GM18498 (cell line): Measurements from ENCODE around the gene TRPV5.

ENCODE experiments used
- ATAC-seq: cut with Tn5 transposase; IDR thresholded peaks from one replicate; pipeline ENCODE4 v1.9.1; 2021; ENCODE audit warnings: mild to moderate bottlenecking, moderate library complexity; ENCODE audit not compliant: unreplicated experiment

Gene TRPV5

DNA sequence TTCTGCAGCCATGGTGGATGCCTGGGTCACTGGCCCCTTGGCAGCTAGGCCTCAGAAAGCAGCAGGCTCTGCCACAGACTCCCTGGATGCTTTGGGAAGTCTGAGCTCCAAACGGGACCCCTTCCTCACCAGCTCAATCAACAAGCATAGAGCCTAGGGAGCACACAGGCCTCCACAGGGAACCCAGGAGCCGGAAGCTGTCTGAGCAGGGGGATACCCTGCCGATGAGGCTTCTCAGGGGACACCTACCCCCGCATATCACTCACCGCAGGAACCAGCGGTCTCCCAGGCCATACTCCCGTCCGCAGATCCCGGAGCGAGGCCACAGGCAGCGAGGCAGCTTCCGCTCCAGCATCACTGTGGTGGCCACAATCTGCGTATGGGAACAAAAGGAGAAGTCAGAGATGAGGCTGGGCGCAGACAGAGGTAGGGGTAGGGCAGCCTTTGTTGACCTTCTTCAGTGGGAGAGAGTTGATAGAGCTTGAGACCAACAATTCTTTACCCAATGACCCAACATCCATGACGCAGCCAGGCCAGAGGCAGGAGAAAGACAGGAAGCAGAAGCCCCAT lies 61.4 kb downstream of the TRPV5 start:
- no peak for ATAC-seq

DNA sequence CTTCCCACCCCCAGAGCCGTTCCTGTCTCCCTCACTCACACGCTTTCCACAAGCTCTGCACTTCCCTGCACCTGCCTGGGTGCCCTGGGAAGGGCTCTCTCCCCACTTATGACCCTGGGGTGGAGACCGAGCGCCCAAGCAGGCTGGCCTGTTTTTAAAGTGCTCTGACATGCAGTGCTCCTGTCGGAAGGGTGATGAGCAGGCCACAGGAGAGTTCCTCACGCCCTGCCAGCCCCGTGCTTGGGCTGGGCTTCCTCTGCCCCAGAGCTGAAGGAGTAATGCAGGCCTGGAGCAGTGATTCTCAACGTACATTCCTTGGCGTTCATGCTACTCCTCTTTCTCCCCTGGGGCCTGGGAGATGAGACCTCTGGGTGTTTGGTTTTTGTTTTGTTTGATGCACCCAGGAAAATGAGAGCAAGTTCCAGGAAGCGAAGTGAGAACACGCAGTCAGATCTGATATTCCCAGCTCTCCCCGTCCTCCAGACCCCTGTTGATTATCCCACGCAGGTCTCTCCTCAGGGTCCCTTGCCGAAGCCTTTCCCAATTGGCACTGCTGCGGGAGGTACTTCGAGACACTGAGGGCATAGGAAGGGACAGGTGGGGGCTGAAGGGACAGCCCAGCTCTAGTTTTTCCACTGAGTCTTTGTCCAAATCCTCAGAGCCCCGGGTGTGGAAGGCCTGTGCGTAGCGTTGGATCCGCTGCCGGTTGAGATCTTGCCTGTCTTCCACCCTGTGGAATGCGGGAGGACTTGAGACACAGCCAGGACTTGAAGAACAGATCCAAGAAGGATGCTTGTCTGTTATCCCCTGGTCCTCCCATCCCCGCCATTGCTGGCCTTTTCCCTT lies 62.1 kb downstream of the TRPV5 start:
- no peak for ATAC-seq

DNA sequence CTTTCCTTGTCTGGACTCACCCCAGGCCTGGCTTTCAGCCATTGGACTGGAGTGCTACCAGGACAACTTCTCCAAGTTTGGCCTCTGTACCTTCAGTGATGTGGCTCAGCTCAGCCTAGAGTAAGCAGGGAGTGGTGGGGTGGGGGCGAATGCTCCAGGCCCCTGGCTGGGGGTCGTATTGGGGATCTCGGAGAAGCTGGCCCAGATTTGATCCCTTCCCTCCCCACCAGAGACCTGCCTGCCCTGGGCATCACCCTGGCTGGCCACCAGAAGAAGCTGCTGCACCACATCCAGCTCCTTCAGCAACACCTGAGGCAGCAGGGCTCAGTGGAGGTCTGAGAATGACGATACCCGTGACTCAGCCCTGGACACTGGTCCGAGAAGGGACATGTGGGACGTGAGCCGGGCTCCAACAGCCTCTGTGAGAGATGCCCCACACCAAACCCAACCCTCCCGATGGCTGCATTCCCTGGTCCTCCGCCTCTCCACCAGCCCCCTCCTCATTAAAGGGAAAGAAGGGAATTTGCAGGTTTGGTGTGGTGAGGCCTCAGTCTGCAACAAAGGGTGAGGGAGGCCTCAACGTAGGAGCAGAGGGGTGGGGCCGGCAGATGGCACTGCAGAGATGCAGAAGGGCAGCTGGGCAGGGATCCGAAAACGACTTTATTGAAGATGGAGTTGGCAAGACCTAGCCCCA lies 62.8 kb downstream of the TRPV5 start:
- no peak for ATAC-seq

DNA sequence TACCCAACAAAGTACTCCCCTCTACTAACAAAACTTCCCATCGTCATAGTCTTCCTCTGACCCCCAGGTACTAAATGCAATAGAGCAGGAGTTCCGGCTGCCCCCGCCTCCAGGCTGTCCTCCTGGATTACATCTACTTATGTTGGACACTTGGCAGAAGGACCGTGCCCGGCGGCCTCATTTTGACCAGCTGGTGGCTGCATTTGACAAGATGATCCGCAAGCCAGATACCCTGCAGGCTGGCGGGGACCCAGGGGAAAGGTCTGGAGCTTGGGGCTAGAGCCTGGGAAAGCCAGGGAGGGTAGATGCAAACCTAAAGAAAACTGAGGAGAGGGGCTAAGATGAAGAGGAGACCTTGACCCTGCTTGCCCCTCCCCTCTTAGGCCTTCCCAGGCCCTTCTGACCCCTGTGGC lies 63.4 kb downstream of the TRPV5 start:
- ATAC-seq, result no peak

DNA sequence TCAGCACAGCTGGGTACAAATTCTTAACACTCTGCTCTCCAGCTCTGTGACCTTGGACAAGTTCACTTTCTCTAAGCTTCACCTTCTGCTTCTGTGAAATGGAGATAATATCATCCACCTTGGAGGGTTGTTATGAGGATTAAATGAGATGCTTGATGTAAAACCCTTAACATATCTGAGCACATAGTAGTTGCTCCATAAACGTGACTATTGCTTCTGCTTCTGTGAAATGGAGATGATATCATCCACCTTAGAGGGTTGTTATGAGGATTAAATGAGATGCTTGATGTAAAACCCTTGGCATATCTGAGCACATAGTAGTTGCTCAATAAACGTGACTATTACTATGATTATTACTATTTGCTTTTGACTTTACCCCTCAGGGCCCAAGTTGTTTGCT lies 64.1 kb downstream of the TRPV5 start:
- no peak for ATAC-seq

DNA sequence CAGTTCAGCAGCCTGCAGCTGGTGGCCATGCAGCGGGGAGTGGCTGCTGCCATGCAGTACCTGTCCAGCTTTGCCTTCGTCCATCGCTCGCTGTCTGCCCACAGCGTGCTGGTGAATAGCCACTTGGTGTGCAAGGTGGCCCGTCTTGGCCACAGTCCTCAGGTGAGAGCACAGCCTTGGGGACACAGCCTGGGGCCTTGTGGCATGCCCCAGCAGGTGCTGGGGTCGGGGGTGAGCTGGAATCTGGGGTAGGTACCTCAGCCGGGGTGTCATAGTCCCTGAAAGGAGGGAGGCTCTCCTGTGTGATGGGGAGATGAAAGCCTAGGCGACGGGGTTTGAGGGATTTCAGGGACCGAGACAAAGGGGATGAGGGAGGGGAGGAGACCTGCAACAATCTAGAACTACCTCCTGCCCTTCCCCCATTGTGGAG lies 64.5 kb downstream of the TRPV5 start:
- no peak for ATAC-seq

DNA sequence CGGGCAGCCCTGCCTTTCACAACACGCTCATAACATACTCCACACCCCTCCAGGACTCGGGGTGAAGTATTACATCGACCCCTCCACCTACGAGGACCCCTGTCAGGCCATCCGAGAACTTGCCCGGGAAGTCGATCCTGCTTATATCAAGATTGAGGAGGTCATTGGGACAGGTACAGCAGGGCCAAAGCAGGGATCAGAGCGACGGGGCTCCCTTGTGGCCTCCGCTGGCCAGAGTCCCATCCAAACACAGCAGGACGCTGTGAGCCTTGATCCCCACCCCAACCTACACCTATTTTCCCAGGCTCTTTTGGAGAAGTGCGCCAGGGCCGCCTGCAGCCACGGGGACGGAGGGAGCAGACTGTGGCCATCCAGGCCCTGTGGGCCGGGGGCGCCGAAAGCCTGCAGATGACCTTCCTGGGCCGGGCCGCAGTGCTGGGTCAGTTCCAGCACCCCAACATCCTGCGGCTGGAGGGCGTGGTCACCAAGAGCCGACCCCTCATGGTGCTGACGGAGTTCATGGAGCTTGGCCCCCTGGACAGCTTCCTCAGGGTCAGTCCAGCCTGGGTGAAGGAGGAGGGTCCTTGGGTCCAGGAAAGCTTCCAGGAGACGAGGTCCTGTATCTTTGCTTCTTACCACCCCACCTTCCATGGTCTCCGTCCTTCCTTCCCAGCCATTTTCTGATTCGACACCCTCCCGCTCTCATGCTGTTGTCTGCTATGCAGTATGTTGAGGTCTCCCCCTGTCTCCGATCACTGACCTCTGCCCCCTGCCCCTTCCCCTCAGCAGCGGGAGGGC lies 65.2 kb downstream of the TRPV5 start:
- ATAC-seq, result no peak

DNA sequence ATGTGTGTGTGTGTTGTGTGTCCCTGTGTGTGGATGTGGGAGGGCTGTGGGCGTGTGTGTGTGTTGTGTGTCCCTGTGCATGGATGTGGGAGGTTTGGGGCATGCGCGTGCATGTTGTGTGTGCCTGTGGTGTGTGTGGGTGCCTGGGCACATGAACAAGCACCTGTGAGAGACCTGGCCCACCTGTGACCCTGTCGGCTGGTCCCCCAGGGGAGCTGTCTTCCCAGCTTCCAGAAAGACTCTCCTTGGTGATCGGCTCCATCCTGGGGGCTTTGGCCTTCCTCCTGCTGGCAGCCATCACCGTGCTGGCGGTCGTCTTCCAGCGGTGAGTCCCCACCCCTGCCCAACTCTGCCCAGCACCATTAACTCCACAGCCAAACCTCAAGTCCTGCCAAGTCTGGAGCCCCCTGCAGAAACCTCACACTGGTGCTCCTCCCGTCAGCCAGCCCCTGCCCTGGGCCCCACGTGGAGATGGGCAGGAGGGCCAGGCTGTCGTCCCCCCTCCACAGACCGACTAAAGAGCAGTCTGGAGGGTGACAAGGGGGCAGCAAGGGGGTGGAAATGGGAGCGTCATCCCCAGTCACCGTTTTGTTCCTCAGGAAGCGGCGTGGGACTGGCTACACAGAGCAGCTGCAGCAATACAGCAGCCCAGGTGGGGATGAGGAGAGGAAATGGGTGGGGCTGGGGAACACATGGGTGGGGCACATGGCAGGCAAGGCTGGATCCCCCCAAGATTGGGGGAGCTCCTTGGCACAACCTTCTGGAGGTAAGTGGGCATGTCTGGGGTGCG lies 66.0 kb downstream of the TRPV5 start:
- ATAC-seq, result no peak

DNA sequence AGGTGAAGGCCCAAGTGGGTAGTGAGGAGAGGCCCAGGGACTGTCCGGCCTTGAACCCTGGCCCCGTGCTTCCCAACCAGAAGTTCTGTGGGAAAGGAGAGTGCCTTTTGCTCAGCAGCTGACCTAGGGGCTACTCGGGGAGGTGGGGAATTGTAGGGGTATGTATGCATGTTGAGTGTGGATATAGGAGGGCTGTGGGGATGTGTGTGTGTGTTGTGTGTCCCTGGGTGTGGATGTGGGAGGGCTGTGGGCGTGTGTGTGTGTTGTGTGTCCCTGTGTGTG lies 66.5 kb downstream of the TRPV5 start:
- ATAC-seq, result no peak

DNA sequence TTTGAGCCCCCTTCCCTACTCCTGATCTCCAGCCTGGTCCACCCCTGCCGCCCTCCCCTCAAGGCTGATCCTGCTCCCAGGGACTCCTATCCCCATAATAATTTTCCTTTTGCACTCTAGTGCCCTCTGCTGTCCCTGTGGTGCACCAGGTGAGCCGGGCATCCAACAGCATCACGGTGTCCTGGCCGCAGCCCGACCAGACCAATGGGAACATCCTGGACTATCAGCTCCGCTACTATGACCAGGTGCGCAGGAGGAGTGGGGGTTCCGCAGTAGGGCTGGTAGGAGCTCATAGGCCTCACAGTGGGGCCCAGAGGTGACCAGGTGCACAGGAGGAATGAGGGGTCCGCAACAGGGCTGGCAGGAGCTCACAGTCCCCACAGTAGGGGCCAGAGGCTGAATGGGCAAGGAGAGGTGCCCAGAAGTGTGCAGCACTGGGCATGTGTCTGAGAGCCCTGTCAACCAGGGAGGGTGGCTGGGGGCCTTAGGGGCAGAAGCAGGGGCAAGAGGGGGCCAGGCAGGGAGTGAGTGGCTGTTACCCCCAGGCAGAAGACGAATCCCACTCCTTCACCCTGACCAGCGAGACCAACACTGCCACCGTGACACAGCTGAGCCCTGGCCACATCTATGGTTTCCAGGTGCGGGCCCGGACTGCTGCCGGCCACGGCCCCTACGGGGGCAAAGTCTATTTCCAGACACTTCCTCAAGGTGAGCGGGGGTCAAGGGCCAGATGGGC lies 67.0 kb downstream of the TRPV5 start:
- ATAC-seq, result no peak

DNA sequence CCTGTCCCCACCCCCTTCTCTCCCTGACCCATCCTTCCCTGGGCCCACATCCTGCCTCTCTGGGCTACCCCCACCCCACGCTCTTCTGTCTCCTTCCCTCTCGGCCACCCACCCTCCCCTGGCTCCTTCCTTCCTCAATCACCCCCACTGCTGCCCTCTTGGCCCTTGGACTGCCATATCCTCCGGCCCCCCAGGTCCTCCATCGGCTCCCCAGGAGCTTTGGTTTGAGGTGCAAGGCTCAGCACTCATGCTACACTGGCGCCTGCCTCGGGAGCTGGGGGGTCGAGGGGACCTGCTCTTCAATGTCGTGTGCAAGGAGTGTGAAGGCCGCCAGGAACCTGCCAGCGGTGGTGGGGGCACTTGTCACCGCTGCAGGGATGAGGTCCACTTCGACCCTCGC lies 67.8 kb downstream of the TRPV5 start:
- ATAC-seq, result no peak

DNA sequence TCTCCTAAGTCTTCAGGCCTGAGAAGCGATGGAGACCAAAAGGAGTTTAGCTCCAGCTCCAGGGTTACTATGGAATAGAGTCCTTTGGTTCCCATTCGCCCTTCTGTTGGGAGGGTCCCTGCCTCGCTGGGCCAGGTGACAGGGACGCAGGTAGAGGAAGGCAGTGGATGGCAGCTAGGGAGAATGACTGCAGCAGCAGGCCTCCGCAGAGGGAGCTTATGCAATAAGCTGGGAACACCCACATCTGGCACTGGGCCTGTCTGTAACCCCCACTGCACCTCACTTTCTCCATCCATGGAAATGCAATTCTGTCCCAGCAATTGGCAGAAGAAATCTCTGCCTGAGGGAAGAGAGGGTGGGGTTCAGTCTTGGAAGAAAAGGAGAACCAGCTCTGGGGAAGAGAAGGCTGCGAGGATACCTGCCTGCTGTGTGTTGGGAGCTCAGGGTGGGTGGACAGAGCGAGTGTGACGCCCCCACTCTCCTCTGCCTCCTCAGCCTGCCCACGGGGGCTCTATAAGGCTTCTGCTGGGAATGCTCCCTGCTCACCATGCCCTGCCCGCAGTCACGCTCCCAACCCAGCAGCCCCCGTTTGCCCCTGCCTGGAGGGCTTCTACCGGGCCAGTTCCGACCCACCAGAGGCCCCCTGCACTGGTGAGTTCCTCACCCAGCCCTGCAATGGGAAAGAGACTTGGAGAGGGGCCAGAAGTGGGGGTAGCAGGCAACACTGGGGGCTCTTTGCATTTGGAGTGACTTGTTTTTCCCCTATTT lies 68.4 kb downstream of the TRPV5 start:
- ATAC-seq, result no peak

DNA sequence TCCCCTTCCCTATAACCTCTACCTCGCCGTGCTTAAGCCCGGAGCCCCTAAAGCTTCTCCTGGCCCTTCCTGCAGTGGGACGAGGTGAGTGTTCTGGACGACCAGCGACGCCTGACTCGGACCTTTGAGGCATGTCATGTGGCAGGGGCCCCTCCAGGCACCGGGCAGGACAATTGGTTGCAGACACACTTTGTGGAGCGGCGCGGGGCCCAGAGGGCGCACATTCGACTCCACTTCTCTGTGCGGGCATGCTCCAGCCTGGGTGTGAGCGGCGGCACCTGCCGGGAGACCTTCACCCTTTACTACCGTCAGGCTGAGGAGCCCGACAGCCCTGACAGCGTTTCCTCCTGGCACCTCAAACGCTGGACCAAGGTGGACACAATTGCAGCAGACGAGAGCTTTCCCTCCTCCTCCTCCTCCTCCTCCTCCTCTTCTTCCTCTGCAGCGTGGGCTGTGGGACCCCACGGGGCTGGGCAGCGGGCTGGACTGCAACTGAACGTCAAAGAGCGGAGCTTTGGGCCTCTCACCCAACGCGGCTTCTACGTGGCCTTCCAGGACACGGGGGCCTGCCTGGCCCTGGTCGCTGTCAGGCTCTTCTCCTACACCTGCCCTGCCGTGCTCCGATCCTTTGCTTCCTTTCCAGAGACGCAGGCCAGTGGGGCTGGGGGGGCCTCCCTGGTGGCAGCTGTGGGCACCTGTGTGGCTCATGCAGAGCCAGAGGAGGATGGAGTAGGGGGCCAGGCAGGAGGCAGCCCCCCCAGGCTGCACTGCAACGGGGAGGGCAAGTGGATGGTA lies 69.5 kb downstream of the TRPV5 start:
- no peak for ATAC-seq

DNA sequence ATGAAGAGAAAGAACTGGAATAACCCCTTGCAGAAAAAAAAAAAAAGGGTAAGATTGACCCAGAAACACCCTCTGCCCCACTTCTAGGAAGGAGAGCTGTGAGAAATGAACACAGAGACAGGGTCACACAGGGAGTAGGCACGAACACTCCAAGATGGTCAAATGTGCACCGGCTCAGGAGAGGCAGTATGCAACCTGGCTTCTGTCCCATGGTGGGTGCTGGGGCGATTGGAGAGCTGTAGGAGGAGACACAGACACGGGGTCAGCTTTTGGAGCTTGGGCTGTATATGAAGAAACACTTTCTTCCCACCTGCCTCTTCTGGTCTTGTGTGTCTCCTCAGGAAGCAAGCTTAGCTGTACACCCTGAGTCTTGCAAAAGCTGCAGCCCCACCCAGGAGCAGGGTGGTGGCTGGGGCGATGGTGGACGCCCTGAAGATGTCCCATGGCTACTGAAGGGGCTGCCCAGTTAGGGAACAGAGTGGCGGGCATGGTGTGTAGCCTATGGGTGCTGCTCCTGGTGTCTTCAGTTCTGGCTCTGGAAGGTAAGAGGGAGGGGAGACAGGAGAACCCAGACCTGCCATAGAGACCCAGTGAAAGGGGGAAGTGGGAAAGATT lies 70.7 kb downstream of the TRPV5 start:
- no peak for ATAC-seq

DNA sequence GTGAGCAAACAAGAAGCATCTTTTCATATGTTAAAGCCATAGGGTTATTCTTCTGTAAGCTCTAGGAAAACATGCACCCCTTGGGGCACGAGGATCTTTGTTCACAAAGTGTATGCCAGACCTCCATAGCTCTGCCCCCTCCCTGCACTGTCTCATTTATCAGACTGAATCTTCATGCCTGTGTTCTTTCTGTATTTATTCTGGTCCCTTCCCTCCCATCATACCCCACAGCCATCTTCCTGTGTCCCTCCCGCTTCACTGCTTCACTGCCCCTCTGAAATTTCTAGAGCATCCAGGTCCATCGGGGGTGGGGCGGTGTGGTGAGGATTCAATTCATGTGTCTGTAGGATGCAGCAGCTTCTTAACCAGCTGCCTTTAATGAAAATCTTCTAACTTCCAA lies 71.2 kb downstream of the TRPV5 start:
- ATAC-seq, result no peak

DNA sequence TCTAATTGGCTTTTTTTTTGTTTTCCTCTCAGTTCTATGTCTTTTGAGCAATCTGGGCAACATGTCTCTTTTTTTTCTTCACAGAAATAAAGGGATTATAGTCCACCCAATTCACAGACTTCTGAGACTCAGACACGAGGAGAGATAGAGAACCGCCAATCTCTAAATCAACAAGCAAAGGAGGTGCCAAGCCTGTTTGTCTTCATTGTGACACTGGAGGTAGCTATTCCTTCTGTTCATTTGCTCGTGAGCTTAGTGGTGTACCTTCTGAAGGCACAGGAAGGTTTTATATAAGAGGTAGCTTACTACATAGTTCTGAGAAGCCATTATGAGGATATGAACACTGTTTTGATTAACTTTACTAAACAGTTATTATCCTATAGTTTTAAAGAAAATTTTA lies 72.6 kb downstream of the TRPV5 start:
- no peak for ATAC-seq

DNA sequence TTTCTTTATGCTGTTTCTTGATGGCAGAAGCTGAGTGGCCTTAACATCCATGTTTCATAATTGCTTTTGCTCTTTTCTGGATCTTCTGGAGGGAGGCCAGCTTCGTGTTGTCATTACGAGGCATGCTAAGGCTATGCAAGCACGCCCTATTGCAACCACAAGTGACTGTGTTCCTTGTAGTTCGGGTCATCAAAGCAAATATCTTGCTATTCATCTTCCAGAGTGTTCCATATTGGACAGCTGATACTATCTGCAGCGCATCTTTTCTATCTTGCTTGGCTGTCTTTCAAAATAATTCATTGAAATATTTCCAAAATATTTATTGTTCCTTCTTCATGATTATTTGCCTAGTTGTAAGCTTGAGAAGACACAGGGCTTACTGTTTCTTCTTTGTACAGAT lies 73.7 kb downstream of the TRPV5 start:
- no peak for ATAC-seq

DNA sequence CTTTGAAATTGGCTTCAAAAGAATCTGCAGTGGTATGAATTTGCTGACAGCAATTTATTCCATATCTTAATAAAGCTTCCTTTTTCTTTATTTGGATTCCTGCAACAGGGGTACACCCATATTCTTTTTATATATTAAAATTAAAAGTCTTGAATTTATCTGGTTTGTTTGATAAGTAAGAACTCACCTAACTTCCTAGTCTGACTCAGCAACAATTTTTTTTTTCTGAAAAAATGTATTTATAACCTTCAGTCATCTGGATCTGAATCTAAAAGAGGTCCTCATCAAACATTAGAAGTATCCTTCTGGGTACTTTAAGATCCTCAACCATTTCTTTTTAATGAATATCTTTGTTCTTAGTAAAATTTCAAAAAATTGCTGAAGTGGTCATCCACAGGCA lies 74.1 kb downstream of the TRPV5 start:
- no peak for ATAC-seq
